Measurements from ENCODE around the gene GALR2.

- TF ChIP-seq FOXM1 (IDR thresholded peaks at IDR 0.05; ENCODE audit: borderline replicate concordance) (no peak), FOXK2 (IDR thresholded peaks at IDR 0.05) (no peak), BHLHE40 (IDR thresholded peaks at IDR 0.05; ENCODE audit: borderline replicate concordance) (no peak), L3MBTL2 (conservative IDR thresholded peaks at IDR 0.05) (no peak), SP1 (IDR thresholded peaks at IDR 0.05) (no peak), PKNOX1 (IDR thresholded peaks at IDR 0.05) (no peak), HDGF (IDR thresholded peaks at IDR 0.05; ENCODE audit: borderline replicate concordance) (no peak), ARNT (IDR thresholded peaks at IDR 0.05) (no peak), ZNF384 (IDR thresholded peaks at IDR 0.05) (no peak)
Measured at GRCh38 chr17:76034428-76035350, 39.9 kb upstream of the GALR2 start.

Measured in HEK293T (cell line).